NOMO-1 (cell line): ENCODE data around the gene TNS3.

Source experiments
- DNase-seq, 2 experiments: peaks; one replicate each; lab custom pipeline; 2025; ENCODE audit not compliant: unreplicated experiment in 2 of 2; lab: John Stamatoyannopoulos, UW

TNS3 gene

GRCh38 chr7:47335557-47336471 lies 246.1 kb downstream of the TNS3 start:
- no peak for DNase-seq

- no peak for DNase-seq
These were observed 246.8 kb downstream of the TNS3 start for GRCh38 chr7:47335071-47335470.

GRCh38 chr7:47333959-47334358 lies 248.0 kb downstream of the TNS3 start:
- no peak for DNase-seq

- DNase-seq = no peak
These were observed 248.4 kb downstream of the TNS3 start for GRCh38 chr7:47333554-47333887.

- DNase-seq = no peak
These were observed 249.0 kb downstream of the TNS3 start for GRCh38 chr7:47332681-47333553.

GRCh38 chr7:47332213-47332612 lies 249.7 kb downstream of the TNS3 start:
- DNase-seq = no peak

- DNase-seq = no peak
These were observed 250.7 kb downstream of the TNS3 start for GRCh38 chr7:47331179-47331565.

- no peak for DNase-seq
These were observed 251.2 kb downstream of the TNS3 start for GRCh38 chr7:47330561-47331178.

GRCh38 chr7:47330026-47330425 lies 251.9 kb downstream of the TNS3 start:
- DNase-seq = no peak

GRCh38 chr7:47329320-47329926 lies 252.5 kb downstream of the TNS3 start:
- no peak for DNase-seq

- no peak for DNase-seq
These were observed 253.3 kb downstream of the TNS3 start for GRCh38 chr7:47328392-47329319.

GRCh38 chr7:47327698-47328391 lies 254.1 kb downstream of the TNS3 start:
- no peak for DNase-seq

- no peak for DNase-seq
These were observed 254.6 kb downstream of the TNS3 start for GRCh38 chr7:47327346-47327697.

GRCh38 chr7:47326808-47327207 lies 255.1 kb downstream of the TNS3 start:
- no peak for DNase-seq

GRCh38 chr7:47326220-47326619 lies 255.7 kb downstream of the TNS3 start:
- no peak for DNase-seq

GRCh38 chr7:47325337-47325736 lies 256.6 kb downstream of the TNS3 start:
- DNase-seq = no peak

- no peak for DNase-seq
These were observed 258.0 kb downstream of the TNS3 start for GRCh38 chr7:47323904-47324303.

GRCh38 chr7:47322731-47323130 lies 259.2 kb downstream of the TNS3 start:
- DNase-seq = no peak

- DNase-seq = no peak
These were observed 261.6 kb downstream of the TNS3 start for GRCh38 chr7:47320296-47320695.
